Suppressor macrophage treated with lipopolysaccharide for 4 hours (primary cell): ENCODE results near the gene SNAPC4.
"Not testable (repeated sequence)": the region's sequence is repeated elsewhere in the genome, so short reads cannot be mapped to it uniquely, and the experiment has no call there.

Experiments
- DNase-seq: peaks from one replicate; pipeline ENCODE4 v3.0.0-alpha.2; 2020

The SNAPC4 gene

DNA sequence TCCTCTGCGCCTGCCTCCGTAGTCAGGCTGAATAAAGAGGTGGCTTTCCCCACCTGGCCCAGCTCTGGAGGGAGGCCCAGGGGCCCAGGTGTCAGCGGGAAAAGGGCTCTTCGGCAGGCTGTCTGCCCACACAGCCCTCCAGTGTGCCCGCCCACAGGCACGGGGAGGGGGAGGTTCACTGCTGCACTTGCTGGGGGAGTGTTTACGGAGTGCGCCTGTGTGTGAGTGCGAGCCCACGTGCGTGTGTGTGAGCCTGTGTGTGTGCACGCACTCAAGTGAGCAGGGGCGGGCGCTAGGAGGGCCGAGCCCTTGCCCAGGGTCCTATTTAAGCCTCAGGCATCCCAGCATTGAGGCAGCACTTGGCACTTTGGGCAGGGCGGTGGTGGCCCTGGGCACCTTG is 47.3 kb downstream of the SNAPC4 start:
- no peak for DNase-seq

DNA sequence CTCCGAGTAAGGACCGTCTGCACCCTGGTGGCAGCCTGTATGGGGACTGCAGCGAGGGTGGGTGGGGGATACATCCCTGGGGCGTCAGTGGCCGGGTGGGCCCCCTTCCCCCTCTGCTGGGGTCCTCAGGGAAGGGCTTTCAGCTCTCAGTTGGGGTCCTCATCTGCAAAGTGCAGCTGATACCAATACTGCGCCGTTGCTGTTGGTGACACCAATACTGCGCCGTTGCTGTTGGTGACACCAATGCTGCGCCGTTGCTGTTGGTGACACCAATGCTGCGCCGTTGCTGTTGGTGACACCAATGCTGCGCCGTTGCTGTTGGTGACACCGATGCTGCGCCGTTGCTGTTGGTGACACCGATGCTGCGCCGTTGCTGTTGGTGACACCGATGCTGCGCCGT is 48.1 kb downstream of the SNAPC4 start:
- not testable (repeated sequence) for DNase-seq

DNA sequence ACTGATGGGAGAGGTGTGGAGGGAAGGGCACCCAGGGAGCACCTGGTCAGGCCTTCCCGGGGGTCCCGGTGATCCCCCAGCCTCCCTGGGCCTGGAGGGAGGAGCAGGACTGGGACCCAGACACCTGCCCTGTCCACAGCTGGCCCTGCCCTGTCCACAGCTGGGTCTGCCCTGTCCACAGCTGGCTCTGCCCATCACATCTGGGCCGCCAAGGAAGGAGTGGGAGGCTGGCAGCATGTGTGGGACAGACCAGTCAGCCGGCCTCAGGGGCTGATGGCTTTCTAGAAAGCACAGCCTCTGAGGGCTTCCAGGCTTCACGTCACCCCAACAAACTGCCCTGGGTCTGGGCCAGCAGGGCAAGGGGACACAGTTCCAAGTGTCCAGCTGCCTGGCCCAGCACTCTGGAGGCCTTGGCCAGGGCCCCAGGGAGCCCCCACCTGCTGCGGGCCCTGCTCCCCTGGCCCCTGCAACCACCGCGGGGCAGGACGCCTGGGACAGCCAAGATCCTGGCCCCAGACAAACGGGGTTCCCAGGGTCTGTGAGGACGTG is 48.6 kb downstream of the SNAPC4 start:
- no peak for DNase-seq
